IMR-90 (cell line): Measurements from ENCODE around the gene CLPSL2. TPM values are rescaled to one million over a fixed set of nuclear protein-coding genes. Genes with fewer than 3 reads are reported as not detected.

Source experiments
- ATAC-seq: fragments of 200-7000 bp; cut with Tn5 transposase; 2 replicates; pipeline ENCODE4 v1.9.1; 2020; ENCODE audit warnings: low read depth, mild to moderate bottlenecking, moderate library complexity
- BruUV-seq: library from RNA; stranded (reverse); fragments of 400-500 nt; replicated peaks from 2 replicates; lab custom pipeline; 2021; lab: Mats Ljungman, UMichigan
- CTCF ChIA-PET: fragments of 300-600 bp; formaldehyde crosslinking; extraction: SDS; loops from one replicate; lab custom pipeline; 2021; ENCODE audit warnings: antibody characterized with exemption; lab: Yijun Ruan, JAX
- POLR2A ChIA-PET: fragments of 300-600 bp; sonication (Branson Sonifier 250); formaldehyde crosslinking; loops from one replicate; lab custom pipeline; 2022; ENCODE audit warnings: antibody characterized with exemption; ENCODE audit not compliant: unreplicated experiment; lab: Charles Lee
- DNase-seq: peaks from one replicate; pipeline ENCODE4 v3.0.0; 2013
- H2AFZ ChIP-seq: replicated peaks from 2 replicates; pipeline ENCODE3; 2013; ENCODE audit warnings: low read length, mild to moderate bottlenecking; ENCODE audit not compliant: poor library complexity
- H2AK5ac ChIP-seq: 2 replicates; pipeline ENCODE4 v1.6.1; 2013; ENCODE audit warnings: low read depth, low read length, inconsistent platforms
- H2AK9ac ChIP-seq: replicated peaks from 2 replicates; pipeline ENCODE3; 2013; ENCODE audit warnings: mild to moderate bottlenecking, low read depth, low read length, moderate library complexity; ENCODE audit not compliant: poor library complexity
- H2BK120ac ChIP-seq: 2 replicates; pipeline ENCODE4 v1.6.1; 2013; ENCODE audit warnings: low read depth, low read length, inconsistent platforms
- H2BK15ac ChIP-seq: 3 replicates; pipeline ENCODE4 v1.6.1; 2013; ENCODE audit warnings: low read depth, low read length, inconsistent platforms
- H2BK20ac ChIP-seq: 2 replicates; pipeline ENCODE4 v1.6.1; 2013; ENCODE audit warnings: low read depth, mild to moderate bottlenecking, inconsistent platforms, low read length, moderate library complexity
- H2BK5ac ChIP-seq: 2 replicates; pipeline ENCODE4 v1.6.1; 2013; ENCODE audit warnings: mild to moderate bottlenecking, low read depth, low read length, inconsistent platforms; ENCODE audit not compliant: poor library complexity, severe bottlenecking
- H3K14ac ChIP-seq: replicated peaks from 2 replicates; pipeline ENCODE4 v1.6.1; 2013; ENCODE audit warnings: low read depth, low read length, inconsistent platforms
- H3K18ac ChIP-seq: 2 replicates; pipeline ENCODE4 v1.6.1; 2013; ENCODE audit warnings: low read depth, low read length, control low read depth
- H3K23ac ChIP-seq: 2 replicates; pipeline ENCODE4 v1.6.1; 2013; ENCODE audit warnings: low read depth, low read length, inconsistent platforms
- H3K27ac ChIP-seq: 2 replicates; pipeline ENCODE4 v1.5.1; 2013; ENCODE audit warnings: mild to moderate bottlenecking, control low read depth, low read length; ENCODE audit not compliant: insufficient read depth
- H3K27me3 ChIP-seq: 2 replicates; pipeline ENCODE4 v1.6.1; 2013; ENCODE audit warnings: low read length; ENCODE audit not compliant: control insufficient read depth, insufficient read depth
- H3K36me3 ChIP-seq: 2 replicates; pipeline ENCODE4 v1.6.1; 2013; ENCODE audit warnings: low read length, mixed read lengths; ENCODE audit not compliant: control insufficient read depth, insufficient read depth
- H3K4ac ChIP-seq: 2 replicates; pipeline ENCODE4 v1.6.1; 2013; ENCODE audit warnings: low read depth, low read length, inconsistent platforms
- H3K4me1 ChIP-seq: 2 replicates; pipeline ENCODE4 v1.6.1; 2013; ENCODE audit warnings: low read length, mixed read lengths; ENCODE audit not compliant: control insufficient read depth, insufficient read depth
- H3K4me2 ChIP-seq: 2 replicates; pipeline ENCODE4 v1.6.1; 2013; ENCODE audit warnings: low read depth, mild to moderate bottlenecking, control low read depth, low read length, moderate library complexity
- H3K4me3 ChIP-seq: 2 replicates; pipeline ENCODE4 v1.5.1; 2013; ENCODE audit warnings: low read depth, mild to moderate bottlenecking, control low read depth, low read length, moderate library complexity; ENCODE audit not compliant: insufficient read depth
- H3K56ac ChIP-seq: 2 replicates; pipeline ENCODE4 v1.6.1; 2013; ENCODE audit warnings: low read length, inconsistent platforms; ENCODE audit not compliant: insufficient read depth; ENCODE audit errors: extremely low read depth
- H3K79me1 ChIP-seq, 2 experiments: 2 replicates each; pipeline ENCODE4 v1.6.1; 2013; ENCODE audit warnings: low read length in 2 of 2, inconsistent platforms in 1 of 2, low read depth in 1 of 2
- H3K9ac ChIP-seq: 2 replicates; pipeline ENCODE4 v1.6.1; 2013; ENCODE audit warnings: low read depth, low read length, control low read depth
- H3K9me1 ChIP-seq: 2 replicates; pipeline ENCODE4 v1.6.1; 2013; ENCODE audit warnings: low read length, inconsistent platforms; ENCODE audit not compliant: insufficient read depth
- H3K9me3 ChIP-seq: 2 replicates; pipeline ENCODE4 v1.6.1; 2013; ENCODE audit warnings: low read length; ENCODE audit not compliant: control insufficient read depth, insufficient read depth
- H4K20me1 ChIP-seq: 2 replicates; pipeline ENCODE4 v1.6.1; 2013; ENCODE audit warnings: low read length, inconsistent platforms; ENCODE audit not compliant: insufficient read depth
- H4K5ac ChIP-seq: 2 replicates; pipeline ENCODE4 v1.6.1; 2013; ENCODE audit warnings: mild to moderate bottlenecking, low read depth, low read length, control low read depth
- H4K8ac ChIP-seq, 2 experiments: 2 replicates each; pipeline ENCODE4 v1.6.1; 2013; ENCODE audit warnings: low read depth in 2 of 2, low read length in 2 of 2, control low read depth in 1 of 2, inconsistent platforms in 1 of 2
- H4K91ac ChIP-seq: 2 replicates; pipeline ENCODE4 v1.6.1; 2013; ENCODE audit warnings: low read depth, low read length, inconsistent platforms; ENCODE audit not compliant: insufficient read depth
- BHLHE40 ChIP-seq: fragments of 150-350 bp; IDR thresholded peaks from 2 replicates; pipeline ENCODE4 v1.6.1; 2016; ENCODE audit warnings: mild to moderate bottlenecking, low read depth, low read length
- CEBPB ChIP-seq: IDR thresholded peaks from 2 replicates; pipeline ENCODE4 v1.6.1; 2012; ENCODE audit warnings: low read depth, low read length, improper control_type of control experiment
- CTCF ChIP-seq: conservative IDR thresholded peaks from 2 replicates; pipeline ENCODE4 v1.5.1; 2012; ENCODE audit warnings: mild to moderate bottlenecking, low read depth, low read length, improper control_type of control experiment
- ELK1 ChIP-seq: fragments of 150-350 bp; IDR thresholded peaks from 2 replicates; pipeline ENCODE4 v1.6.1; 2016; ENCODE audit warnings: low read depth, mild to moderate bottlenecking, low read length, moderate library complexity, borderline replicate concordance
- MAFK ChIP-seq: IDR thresholded peaks from 2 replicates; pipeline ENCODE4 v1.6.1; 2012; ENCODE audit warnings: low read depth, low read length, improper control_type of control experiment
- MAZ ChIP-seq: IDR thresholded peaks from 2 replicates; pipeline ENCODE4 v1.6.1; 2012; ENCODE audit warnings: low read depth, mild to moderate bottlenecking, low read length, improper control_type of control experiment, moderate library complexity, borderline replicate concordance
- MXI1 ChIP-seq: IDR thresholded peaks from 2 replicates; pipeline ENCODE4 v1.6.1; 2012; ENCODE audit warnings: low read depth, mild to moderate bottlenecking, low read length, moderate library complexity, borderline replicate concordance
- POLR2A ChIP-seq: IDR thresholded peaks from 2 replicates; pipeline ENCODE4 v1.6.1; 2012; ENCODE audit warnings: mild to moderate bottlenecking, low read depth, low read length
- RAD21 ChIP-seq: IDR thresholded peaks from 2 replicates; pipeline ENCODE4 v1.6.1; 2012; ENCODE audit warnings: low read length, improper control_type of control experiment
- RCOR1 ChIP-seq: IDR thresholded peaks from 2 replicates; pipeline ENCODE4 v1.6.1; 2012; ENCODE audit warnings: mild to moderate bottlenecking, low read length, improper control_type of control experiment; ENCODE audit not compliant: insufficient replicate concordance
- RFX5 ChIP-seq: IDR thresholded peaks from 2 replicates; pipeline ENCODE4 v1.8.0; 2012; ENCODE audit warnings: low read depth, mild to moderate bottlenecking, low read length, moderate library complexity
- SMC3 ChIP-seq: fragments of 150-350 bp; IDR thresholded peaks from 2 replicates; pipeline ENCODE4 v1.6.1; 2016; ENCODE audit warnings: low read depth, mild to moderate bottlenecking, antibody characterized with exemption, low read length, moderate library complexity
- WGBS, 2 experiments: methylation state at CpG; one replicate each; pipeline versions ENCODE4 v1.1.5 to v1.1.7; 2013; ENCODE audit warnings: missing lambda C conversion rate in 2 of 2; ENCODE audit not compliant: insufficient read length in 1 of 2; ENCODE audit errors: extremely low coverage in 2 of 2; 5-methylcytosine and 5-hydroxymethylcytosine counted together
- dilution Hi-C: fragments of 300-500 bp; cut with HindIII; formaldehyde crosslinking; loops from one replicate; pipeline ENCODE4 v1.14.3; 2018; ENCODE audit warnings: low sequenced_read_pairs; ENCODE audit not compliant: unreplicated experiment
- in situ Hi-C: fragments of 300-500 bp; cut with MboI; formaldehyde crosslinking; loops from 3 replicates; pipeline ENCODE4 v1.14.3; 2019; ENCODE audit warnings: low sequenced_read_pairs, inconsistent platforms, mixed read lengths
- intact Hi-C: fragments of 100-400 bp; cut with micrococcal nuclease; formaldehyde crosslinking; loops from 2 replicates; pipeline ENCODE4 v1.10.0; 2022
- polyA plus RNA-seq, 3 experiments: library from polyadenylated mRNA; depleted of rRNA; stranded (reverse); fragments of >200 nt; gene quantifications; 2 replicates each; pipeline ENCODE4 v1.2.3, GENCODE V29; 2012; ENCODE audit warnings: low replicate concordance in 1 of 3
- total RNA-seq: library from RNA; depleted of rRNA; stranded (reverse); fragments of >200 nt; gene quantifications from 2 replicates; pipeline ENCODE4 v1.2.3, GENCODE V29; 2012
- TF ChIP-seq, protein P1 (sequence below): fragments of 150-350 bp; IDR thresholded peaks from 2 replicates; pipeline ENCODE4 v1.6.1; 2017; ENCODE audit warnings: mild to moderate bottlenecking, antibody characterized with exemption, low read length, low read depth

CLPSL2 gene
- total and polyA plus RNA-seq, 2 of the 4 experiments (the other 2 are of a cell fraction): not detected

DNA sequence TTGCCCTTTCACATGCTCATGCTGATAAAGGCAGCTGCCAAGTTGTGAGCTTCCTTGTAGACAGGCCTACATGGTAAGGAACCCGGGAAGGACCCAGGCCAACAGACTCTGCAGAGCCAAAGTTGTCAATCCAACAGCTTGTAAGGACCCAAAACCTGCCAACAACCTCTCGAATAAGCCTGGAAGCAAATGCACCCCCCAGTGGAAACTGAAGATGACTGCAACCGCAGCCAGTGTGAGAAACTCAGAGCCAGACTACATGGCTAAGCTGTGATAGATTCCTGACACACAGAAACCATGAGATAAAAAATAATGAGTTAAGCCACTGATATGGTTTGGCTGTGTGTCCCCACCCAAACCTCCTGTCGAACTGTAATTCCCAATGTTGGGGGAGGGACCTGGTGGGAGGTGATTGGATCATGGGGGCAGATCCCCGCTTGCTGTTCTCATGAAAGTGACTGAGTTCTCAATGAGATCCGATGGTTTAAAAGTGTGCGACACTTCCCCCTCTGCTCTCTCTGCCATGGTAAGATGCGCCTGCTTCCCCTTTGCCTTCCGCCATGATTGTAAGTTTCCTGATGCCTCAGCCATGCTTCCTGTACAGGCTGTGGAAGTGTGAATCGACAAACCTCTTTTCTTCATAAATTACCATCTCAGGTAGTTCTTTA is 18.8 kb upstream of the CLPSL2 start:
- BruUV-seq: no TSS peak
- in situ Hi-C loops: no loop called here
- Histone ChIP-seq H3K9ac (no peak overlapping the region), H3K4me1 (no peaks in the 10 kb centered on the region), H4K8ac (no peak overlapping the region), H3K4me3 (no peak overlapping the region), H4K91ac (no peak overlapping the region), H2BK15ac (no peak overlapping the region), H2AK9ac (no peak overlapping the region), H2BK5ac (no peak overlapping the region), H2AFZ (peak overlapping the region; percentile 32), H3K4me2 (no peak overlapping the region), H3K56ac (no peak overlapping the region), H2AK5ac (no peak overlapping the region), H3K27me3 (peaks cover 15% of the 10 kb centered on the region), H3K27ac (no peak overlapping the region), H3K9me3 (0 out of 2 replicates have a peak, but pooled peaks cover 4% of the 10 kb centered on the region), H3K18ac (no peak overlapping the region), H4K20me1 (no peaks in the 10 kb centered on the region), H3K23ac (no peak overlapping the region), H3K9me1 (no peaks in the 10 kb centered on the region), H2BK120ac (no peak overlapping the region), H2BK20ac (no peak overlapping the region), H3K79me1 (no peaks in the 10 kb centered on the region), H4K5ac (no peak overlapping the region), H3K14ac (no peak overlapping the region), H3K4ac (no peak overlapping the region), H3K36me3 (no peaks in the 10 kb centered on the region)
- TF ChIP-seq MAZ (no peak), RFX5 (no peak), RAD21 (0 out of 2 replicates have a peak, but pooled peaks have one; percentile 6), MAFK (no peak), POLR2A (no peak), BHLHE40 (no peak), MXI1 (no peak), CEBPB (no peak), RCOR1 (no peak), SMC3 (no peak), ELK1 (no peak), CTCF (peak; percentile 29; the same call in 1 of the 2 replicates)
- TF ChIP-seq, protein P1, sequence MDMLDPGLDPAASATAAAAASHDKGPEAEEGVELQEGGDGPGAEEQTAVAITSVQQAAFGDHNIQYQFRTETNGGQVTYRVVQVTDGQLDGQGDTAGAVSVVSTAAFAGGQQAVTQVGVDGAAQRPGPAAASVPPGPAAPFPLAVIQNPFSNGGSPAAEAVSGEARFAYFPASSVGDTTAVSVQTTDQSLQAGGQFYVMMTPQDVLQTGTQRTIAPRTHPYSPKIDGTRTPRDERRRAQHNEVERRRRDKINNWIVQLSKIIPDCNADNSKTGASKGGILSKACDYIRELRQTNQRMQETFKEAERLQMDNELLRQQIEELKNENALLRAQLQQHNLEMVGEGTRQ: no peak
- dilution Hi-C loops: no loop called here
- CTCF ChIA-PET: interaction anchor here (1.0 kb wide), 1 partner anchor 11 kb away, joined by 4 read pairs; no protein-coding TSS in a partner anchor
- POLR2A ChIA-PET: interaction anchor here (0.5 kb wide), 1 partner anchor 123 kb away, joined by 3 read pairs; no protein-coding TSS in a partner anchor
- 66% methylated on average over 3 of the region's 10 CpGs; no CpG with 5 or more reads in 1 of the 2 experiments for WGBS, 2 experiments
- peak; percentile 28 for DNase-seq
- intact Hi-C loops: loop anchor here (5.0 kb wide), 1 partner anchor 340 kb away; no protein-coding TSS in a partner anchor
- peak; percentile 59; the same call in 1 of the 2 replicates for ATAC-seq
